HK-2 (cell line): Measurements from ENCODE around the gene BNC2.

Experiments
- DNase-seq: peaks from one replicate; pipeline ENCODE4 v3.0.0-alpha.2; 2018; ENCODE audit not compliant: unreplicated experiment

Gene BNC2

GRCh38 chr9:16601991-16602390, 268.5 kb downstream of the BNC2 start:
- no peak for DNase-seq

DNA sequence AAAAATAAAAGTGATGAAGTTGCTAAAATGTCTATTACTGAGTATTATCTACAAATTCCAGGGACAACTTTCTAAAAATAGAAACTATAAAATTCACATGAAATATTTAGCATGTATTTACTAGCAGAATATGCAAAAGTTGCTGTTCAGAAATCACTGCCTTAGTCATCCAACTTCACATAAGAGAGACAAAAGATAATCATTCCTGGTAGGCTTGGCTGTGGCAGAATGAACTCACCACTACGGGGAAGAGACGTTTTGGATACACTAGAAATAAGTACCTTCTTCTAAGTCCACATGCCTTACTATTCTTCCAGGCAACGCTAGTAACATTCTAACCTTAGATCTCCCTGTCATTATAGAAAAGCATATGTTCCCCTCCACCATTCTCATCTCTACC, 272.2 kb downstream of the BNC2 start:
- DNase-seq = no peak

DNA sequence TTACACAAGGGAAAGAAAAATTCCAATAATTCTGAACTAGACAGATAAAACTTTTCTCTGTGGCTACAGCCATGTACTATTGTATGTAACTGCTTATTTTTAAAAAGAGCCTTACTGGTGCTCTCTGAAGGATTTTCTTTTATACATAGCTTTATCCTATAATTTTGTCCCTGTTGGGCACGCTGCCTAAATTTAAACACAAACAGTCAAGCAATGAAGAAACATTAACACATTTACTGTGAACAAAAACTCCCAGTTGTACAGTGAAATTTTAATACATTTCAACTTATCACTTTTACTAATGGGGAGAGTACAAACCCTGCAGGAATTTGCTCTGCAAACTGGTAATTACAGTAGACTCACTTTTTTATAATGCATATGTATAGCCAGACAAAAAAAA, 273.3 kb downstream of the BNC2 start:
- no peak for DNase-seq

GRCh38 chr9:16595227-16595626, 275.2 kb downstream of the BNC2 start:
- no peak for DNase-seq

DNA sequence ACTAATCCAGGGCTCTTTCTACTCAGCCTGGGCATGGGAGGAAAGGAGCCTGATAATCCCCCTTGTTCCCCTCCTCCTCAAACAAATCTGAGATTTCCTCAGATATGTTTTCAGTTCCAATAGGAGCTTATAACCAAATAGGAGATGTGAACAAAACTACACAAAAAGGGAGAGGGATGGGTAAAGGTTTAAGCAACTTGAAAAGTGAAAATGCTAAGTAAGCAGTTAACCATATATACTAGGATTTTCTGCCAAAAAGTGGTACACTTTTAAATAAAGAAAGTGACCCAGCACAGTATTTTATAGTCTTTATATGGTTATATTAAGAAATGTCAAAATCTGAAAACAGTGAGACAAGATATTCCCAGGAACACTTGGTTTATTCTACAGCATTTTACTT, 275.7 kb downstream of the BNC2 start:
- DNase-seq = no peak

DNA sequence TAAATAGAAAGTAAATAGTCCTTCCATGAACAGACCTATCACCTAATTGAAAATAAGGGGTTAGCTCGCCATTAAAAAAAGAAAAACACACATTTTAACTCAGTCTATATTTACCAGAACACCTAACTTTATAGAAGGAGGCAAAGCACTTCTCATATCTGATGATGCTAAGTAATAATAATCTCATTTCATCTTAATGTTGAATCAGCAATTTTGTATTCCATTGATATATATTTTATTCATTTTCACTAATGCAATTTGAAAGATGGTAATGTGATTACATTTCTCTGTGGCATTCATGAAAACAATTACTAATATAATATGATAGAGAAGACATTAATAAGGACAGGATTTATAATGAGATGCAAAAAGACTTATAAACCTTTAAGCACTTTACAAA, 276.7 kb downstream of the BNC2 start:
- no peak for DNase-seq

GRCh38 chr9:16591092-16591491, 279.4 kb downstream of the BNC2 start:
- DNase-seq = no peak

- DNase-seq = no peak
These were observed 284.9 kb downstream of the BNC2 start for GRCh38 chr9:16585591-16585990.

DNA sequence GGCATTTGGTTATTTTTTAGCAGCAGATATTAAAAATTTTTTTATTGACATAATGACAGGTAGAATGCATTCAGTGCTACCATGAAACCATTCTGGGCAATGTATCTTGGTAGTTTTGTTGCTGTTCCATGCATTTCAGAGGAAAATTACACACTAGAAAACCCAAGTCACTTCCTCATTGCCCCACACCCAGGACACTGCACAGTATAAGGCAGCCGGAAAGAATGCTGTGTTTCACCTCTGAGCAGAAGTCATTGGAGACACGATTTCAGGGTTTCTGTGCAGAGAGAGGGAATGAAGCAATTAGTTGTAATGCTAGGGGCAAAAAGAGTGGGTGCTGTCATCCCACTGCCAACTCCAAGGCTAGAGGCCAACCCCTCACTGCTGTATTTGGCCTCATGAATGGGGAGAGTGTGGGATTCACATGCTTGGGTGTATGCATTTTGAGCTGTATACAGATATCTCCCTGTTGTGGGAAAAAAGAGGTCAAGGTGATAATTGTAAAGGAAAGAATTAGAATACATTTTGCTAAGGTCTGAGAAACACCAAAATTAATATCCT, 290.5 kb downstream of the BNC2 start:
- DNase-seq = no peak

DNA sequence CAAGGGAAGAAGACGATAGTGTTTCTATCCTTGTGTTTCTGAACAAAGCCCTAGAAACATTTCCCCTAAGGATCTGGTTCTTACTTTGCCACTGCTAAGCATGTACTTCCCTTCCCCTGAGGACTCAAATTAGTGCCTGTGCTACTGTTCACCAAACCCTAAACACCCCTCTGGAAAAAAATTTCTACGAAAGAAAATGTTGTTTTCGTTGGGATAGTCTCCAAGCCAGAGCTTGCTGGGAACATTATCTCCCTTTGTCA, 294.6 kb downstream of the BNC2 start:
- no peak for DNase-seq

DNA sequence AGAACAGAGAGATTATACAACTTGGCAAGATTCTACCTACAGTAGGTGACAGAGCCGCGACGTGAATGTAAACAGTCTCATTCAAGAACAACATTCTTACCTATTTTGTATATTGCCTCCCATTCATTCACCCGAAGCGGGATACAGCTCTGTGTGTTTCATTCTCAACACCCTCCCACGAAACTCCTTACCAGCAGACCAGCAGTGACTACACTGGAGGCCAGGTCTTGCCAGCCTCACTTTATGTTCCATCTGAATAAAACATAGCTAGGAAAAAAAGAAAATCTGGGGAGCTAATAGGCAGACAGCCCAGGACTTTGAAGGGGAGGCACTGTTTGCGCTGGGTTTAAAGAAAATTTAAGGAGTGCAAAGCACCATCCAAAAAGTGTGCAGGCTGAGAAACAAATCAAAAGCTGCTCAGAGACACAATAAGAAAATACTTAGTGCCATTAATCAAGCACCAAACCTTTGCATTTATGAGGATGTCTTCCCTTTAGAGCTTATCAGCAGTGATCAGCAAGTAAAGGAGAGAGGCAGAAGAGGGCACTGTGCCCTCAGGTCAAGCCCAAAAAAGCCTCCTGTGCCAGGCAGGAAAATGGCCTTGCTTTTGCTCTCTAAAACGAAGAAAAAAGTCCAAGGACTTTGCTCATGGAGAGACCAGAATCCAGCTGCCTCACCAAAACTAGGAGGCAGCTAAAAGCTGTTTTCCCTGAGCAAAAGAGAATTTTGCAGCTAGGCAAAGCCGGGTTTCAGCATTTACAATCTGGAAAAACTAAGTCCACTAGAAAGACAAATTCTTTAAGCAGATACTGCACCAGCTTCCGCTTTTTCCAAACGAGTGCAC, 295.1 kb downstream of the BNC2 start:
- DNase-seq = peak; percentile 10

DNA sequence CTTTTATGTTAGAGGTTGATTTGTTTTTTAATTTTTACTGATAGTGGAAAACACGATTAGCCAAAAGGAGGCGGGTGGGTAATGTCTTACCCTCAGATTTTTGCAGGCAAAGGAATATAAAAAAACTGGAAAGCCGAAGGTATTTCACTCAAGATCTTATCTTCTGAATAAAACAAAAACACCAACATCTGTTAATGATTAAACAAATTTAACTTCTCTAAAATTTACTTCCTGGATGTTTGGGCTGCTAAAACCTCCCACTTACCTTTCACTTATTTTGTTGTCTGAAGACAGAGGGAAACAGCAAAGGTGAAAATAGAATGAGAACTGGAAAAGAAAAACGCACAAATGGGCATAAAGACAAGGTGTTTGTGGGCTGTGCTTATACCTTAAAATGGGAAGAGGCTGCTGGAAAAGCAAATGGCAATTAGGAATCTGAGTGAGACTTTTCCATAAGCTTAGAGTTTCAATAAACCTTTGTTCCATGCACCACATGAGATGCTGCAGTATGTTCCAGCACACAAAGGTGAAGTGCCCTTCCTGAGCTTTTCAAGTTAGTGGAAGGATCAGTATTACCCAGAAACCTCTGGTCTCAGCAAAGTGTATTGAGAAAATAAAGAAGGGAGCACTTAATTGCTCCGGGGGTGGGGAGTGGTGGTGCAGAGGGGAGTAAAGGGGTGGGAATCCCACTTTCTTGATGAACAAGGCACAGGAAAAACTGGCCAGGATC, 298.3 kb downstream of the BNC2 start:
- DNase-seq = no peak

- no peak for DNase-seq
These were observed 299.2 kb downstream of the BNC2 start for GRCh38 chr9:16571127-16571802.

DNA sequence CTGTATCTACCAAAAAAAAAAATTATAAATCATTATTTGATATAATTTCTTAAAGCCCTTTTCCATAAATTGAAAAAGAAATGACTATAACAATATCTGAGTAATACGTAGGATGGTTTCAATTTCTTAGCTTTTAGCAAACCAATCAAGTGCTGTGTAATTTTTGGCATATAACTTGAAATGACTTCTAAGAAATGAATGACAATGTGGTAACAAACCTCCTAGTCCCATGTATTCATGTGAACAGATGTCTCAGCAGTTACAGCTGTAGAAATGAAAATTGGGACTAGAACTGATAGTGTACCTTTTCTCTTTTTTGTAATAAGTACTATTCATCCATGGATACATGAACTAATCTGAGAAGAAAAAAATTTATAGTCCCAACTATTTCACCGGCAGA, 307.0 kb downstream of the BNC2 start:
- no peak for DNase-seq

DNA sequence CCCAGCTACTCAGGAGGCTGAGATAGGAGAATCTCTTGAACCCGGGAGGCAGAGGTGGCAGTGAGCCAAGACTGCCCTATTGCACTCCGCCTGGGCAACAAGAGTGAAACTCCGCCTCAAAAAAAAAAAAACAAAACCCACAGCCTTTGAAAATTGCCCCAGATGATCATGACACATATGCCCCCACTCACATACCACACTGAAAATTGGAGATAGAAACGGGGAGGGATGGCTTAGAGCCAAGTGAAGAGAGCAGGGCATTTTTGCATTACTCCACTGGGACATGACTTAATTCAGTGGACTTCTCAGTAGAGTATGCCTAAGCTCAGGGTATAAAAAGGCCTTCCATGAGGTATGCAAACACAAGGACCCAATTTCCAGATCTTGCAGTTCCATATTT, 309.3 kb downstream of the BNC2 start:
- no peak for DNase-seq

GRCh38 chr9:16559418-16560188, 310.9 kb downstream of the BNC2 start:
- DNase-seq = no peak

- DNase-seq = no peak
These were observed 314.7 kb downstream of the BNC2 start for GRCh38 chr9:16555802-16556201.

DNA sequence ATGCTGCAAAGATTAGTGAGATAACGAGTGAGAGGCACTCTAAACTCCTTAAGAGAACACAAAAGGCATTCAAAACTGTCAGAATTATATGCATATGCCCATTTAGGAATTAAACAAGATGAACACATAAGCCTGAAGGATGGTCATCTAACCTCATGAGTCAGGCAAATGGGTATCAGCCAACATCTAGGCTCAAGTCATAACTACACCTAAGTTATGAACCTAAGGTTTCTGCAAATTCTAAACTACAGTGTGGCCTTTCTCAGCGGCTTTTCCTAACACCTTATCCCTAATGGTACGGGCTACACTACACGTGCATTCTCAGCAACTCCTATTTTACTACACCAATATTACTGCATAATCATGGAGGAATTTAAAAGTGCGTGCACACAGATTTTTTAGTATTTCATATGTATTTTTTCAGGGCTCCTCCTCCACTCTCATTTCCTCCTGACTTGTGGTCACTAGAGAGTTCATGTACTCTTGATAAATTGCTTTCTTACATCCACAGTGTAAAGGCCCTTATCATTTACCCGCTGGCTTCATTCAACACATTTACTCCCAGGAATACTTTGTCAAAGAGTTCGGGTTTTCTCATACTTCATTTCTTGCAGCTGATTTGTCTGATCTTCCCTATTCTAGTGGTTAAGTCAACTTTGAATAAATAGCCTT, 316.5 kb downstream of the BNC2 start:
- no peak for DNase-seq

- DNase-seq = no peak
These were observed 318.2 kb downstream of the BNC2 start for GRCh38 chr9:16552252-16552651.

DNA sequence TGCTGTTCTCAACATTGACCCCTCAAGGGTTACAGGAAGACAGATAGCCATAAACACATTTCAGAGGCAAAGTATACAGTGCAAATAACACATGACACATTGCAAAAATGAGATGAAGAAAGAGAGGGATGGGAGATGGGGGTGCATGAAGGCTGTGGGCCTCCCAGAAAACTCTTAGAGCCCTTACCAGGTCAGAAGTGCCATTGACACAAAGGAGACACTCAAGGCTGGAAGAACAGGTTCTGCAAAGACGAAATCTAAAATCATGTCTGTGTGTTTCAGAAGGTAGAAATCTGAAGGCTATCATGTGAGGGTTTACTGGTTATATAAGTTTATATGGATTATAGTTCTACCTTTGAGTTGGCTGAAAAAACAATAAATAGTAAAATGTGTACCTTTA, 318.8 kb downstream of the BNC2 start:
- no peak for DNase-seq

DNA sequence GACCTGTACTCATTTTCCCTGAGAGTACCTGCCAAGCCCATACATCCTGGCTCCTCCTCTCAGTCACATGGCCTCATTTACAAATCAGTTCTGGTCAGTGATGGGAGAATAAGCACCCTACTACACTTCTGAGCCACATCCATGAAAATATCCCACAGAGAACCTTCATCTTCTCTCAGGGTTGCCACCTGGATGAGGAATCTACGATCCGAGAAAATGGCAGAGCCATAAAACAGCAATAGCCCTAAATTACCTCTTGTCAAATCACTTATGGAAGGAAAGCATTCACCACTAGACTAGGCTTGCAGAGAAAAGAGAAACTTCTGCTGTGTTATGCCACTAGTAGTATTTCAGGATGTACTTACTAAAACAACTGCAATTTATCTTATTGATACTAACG, 324.8 kb downstream of the BNC2 start:
- DNase-seq = no peak
